HG03060 (cell line): Measurements from ENCODE around the gene SV2C.

ENCODE experiments used
- ATAC-seq: cut with Tn5 transposase; IDR thresholded peaks from one replicate; pipeline ENCODE4 v1.9.1; 2021; ENCODE audit warnings: low read depth, moderate number of reproducible peaks; ENCODE audit not compliant: unreplicated experiment

SV2C gene

DNA sequence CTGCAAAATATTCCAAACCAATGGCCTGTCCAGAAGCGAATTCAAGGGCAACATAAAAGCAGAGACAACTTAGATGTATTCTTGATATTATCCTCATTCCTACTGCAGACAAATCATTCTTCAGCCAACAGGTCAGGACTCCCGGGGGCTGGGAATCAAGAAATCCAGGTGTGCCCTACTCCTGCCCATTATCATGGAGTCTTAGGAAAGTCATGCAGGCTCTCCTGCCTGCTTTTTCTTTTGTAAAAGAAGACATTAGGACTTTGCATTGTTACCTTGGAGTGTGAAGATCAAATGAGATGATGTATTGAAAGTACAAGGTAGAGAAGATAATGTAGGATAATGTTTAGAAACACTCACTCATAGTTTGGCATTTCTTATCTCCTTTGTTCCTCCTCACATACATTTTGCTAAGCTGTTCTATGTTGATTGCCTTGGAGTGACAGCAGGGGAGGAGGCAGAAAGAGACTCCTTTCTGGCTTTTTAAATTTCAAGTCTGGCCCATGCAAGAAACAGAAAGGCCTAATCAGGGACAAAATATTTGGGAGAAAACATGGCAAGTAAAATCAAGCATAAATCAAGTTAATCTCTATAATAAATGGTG, 113.8 kb downstream of the SV2C start:
- no peak for ATAC-seq

DNA sequence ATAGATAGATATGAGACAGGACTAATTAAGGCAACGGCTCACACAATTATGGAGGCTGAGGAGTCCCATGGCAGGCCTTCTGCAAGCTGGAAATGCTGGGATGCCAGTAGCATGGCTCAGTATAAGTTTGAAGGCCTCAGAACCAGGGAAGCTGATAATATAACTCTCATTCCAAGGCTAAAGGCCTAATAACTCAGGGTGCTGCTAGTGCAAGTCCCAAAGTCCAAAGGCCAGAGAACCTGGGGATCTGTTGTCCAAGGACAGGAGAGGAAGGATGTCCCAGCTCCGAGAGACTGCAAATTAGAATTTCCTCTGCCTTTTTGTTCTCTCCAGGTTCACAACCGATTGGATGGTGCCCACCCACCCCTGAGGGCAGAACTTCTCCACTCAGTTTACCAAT, 114.5 kb downstream of the SV2C start:
- ATAC-seq: no peak

DNA sequence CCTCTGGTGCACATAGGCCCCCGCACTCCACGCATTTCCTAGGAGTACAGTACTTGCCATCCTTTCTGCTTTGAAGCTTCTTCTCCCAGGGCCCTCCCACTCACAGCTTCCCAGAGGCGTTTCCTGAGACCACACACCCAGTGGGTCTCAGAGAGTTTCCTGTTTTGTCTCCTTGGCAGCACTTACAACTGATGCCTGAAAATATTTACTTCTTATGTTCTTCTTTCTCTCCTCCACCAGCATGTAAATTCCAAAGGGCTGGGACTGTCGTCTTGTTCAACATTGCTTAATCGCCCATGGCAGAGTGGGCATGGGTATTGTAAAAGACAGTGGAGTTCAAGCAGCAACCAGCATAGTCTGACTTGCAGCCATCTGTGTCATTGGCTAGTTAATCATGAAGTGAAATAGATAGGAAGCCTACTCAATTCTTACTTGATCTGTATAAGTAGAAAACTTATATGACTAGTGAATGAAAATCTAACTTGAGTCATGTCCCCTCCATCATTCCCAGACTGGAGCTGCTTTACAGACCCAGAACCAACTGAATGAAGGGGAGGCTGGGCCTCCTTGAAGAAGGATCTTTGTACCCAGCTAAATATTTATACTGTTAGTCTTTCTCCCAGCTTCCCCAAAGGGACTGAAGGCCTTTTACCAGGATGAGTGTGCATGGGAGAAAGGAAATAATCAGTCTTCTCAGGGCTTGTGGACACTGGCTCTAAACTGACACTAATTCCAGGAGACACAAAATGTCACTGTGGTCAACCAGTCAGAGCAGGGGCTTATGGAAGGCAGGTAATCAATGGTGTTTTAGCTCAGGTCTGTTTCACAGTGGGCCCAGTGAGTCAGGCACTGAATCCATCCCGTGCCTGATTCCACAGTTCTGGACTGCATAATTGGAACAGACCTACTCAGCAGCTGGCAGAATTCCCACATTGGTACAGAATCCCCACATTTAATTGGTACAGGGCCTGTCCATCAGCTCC, 116.4 kb downstream of the SV2C start:
- no peak for ATAC-seq

DNA sequence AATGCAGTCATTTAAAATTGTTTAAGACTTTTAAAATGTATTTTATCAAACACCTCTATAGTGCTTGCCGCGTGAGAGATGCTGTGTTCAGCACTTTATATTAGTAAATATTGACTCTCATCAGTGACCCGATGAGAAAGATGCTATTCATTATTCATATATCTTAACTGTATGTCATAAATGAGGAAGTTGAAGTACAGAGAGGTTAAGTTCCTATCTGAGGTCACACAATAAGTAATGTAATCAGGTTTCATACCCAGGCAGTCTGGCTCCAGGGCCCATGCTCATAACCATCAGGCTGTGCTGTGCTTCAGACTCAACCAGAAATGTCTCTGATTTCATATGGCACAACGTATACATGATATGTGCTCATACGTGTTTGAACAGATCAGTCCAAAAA, 119.0 kb downstream of the SV2C start:
- no peak for ATAC-seq

DNA sequence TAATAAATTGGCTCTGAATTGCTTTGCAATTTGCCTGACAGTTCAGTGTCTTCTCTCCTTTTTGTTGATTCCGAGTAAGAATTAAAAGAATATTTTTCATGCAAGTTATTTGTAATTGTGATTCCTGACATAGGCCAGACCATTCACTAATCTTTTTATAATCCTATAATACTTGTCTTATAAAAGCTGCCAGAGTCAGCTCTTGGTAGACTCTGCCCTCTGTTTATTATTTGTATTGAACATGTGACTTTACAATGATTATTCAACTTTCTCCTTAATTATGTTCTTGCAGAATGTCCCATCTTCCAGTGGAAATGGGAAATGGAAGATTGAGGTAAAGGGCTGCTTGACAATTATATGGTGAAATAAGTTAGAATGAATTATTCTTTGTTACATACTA, 121.0 kb downstream of the SV2C start:
- ATAC-seq: no peak

DNA sequence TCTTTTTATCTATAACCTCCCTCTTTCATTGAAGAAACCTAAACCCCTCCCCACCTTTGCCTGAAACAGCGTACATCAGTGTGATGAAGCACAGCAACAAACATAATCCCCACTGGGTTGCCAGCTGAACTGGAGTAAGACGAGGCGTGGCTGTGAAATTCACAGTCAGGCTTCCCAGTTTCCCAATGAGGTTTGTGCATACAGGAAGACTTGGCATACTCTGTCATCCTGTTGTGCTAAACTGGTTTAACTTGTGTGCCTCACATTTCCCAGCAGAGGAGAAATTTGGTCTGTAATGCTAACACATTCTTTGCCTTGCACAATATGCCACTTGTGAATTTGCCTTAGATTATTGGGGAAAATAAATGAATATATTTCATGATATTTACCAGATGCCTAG, 121.5 kb downstream of the SV2C start:
- ATAC-seq: no peak

DNA sequence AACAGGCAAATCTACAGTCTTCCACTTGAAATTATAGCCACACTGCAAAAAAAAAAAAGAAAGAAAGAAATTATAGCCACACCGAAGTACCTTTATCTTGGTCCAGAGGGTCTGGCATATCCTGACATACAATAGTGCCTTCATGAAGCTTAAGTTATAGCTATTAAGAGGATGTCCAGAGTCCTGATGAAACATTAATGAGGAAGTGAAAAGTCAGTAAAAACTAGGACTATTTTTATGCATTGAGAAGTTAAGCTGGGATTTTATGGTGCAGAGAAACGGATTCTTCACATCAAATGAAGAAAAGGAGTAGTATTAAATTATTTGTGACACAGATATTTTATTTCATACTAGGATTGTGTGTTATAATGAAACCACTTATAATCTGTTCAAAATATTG, 123.9 kb downstream of the SV2C start:
- no peak for ATAC-seq

DNA sequence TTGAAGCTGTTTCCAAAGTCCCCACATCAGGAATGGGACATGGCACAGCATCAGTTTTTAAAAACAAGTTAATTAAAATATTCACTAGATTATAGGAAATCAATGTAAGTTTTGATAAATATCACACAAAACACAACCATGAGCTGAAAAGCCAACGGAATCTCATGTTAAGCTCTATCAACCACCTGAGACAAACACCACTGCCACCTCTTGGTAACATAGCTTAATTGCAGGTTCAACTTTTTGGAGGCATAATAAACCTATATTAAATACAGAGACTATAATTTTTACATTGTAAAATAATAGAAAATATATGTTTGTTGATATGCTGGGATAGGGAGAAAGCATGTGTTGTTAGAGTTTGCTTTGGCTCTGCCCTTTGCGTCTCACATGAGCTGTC, 126.1 kb downstream of the SV2C start:
- no peak for ATAC-seq

DNA sequence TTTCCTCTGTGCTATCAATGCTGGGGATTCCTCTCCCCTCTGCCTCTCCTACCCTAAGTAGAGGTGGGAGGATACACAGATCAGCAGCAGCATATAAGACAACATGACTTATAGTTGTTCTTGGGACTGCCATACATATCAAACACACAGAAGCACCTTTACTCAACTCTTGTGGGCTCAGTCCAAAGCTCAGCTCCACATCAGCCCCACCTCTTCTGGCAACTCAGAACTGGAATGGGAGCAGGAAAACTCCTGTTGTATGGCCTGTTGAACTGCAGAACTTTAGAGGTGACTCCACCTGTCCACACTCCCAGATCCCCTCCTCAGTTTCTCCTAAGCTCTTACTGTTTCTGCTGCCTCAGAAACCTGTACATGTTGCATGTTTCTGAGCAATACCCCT, 127.8 kb downstream of the SV2C start:
- no peak for ATAC-seq

DNA sequence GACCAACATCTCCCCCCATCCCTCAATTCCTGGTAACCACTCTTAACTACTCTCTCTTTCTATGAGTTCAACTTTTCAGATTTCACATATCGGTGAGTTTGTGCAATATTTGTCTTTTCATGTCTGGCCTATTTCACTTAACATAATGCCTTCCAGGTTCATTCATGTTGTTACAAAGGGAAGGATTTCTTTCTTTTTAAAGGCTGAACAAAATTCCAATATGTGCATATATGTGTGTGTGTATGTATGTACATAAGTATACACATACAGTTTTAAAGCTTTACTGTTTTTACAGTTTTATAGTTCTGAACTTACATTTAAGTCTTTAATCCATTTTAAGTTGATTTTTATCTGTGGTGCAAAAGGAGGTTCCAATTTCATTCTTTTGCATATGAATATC, 130.7 kb downstream of the SV2C start:
- ATAC-seq: no peak

DNA sequence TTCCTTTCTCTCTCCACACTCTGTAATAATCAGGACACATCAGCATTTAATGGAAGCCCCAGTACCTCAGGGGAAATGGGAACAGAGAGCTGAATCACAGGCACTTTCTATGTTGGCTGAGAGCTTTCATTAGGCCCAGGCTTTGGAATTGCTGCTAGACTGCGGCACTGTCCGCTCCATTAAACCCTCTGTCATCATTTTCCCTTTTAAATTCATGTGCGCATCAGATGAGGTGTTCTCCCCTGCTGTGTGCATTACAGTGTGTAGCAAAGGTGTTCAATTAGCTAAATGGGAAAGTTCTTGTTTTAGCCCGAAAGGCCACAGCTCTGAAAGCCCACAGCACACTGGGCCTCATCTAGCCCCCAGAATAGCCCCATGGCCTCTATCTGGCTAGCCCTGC, 133.6 kb downstream of the SV2C start:
- no peak for ATAC-seq

DNA sequence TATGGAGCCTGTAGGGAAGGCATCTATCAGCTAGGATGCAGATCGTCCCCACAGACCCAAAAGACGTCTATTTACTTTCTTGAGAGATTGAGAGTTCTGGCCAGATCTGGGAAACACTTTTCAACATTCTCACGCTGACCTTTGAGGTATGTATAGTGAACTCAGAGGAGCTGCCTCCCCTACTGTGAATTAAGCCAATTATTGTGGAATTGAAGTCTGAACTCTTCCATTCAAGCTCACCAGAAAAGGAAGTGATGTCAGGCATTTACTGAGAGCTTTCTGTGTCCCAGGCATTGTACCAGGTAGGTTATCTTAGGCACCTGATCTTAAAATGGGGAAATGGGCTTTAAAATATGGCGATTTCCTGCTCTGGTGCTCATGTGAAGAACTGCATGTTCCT, 136.5 kb downstream of the SV2C start:
- no peak for ATAC-seq

DNA sequence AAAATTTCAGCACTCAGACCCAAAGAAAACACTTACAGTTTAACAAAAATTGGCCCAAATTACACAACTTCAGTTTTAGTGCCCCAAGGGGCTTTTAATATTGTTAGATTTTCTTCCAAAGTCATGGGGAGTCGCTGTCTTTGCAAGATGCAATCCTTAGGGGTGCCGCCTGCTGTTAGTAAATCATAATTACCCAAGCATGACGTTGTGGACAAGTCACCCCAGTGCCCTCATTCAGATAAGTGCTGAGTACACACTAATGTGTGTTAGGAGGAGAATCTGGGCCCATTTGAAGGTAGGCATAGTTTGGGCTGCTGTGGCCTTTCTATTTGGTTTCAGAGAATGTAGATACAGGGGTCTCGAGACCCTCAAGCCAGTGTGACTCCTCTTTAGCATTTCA, 138.1 kb downstream of the SV2C start:
- ATAC-seq: no peak

DNA sequence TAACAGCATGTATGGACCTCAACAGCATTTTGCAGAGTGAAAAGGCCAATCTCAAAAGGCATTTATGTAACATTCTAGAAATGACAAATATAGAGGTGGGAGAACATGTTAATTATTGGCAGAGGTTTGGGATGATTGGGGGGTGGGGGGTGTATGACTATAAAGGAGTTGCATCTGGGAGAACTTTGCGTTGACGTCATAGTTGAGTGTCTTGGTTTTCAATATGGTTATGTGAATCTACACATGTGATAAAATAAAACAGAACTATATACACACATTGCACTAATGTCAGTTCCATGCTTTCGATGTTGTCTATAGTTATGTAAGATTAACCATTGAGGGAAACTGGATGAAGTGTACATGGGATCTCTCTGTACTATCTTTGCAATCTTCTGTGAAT, 139.1 kb downstream of the SV2C start:
- ATAC-seq: no peak

DNA sequence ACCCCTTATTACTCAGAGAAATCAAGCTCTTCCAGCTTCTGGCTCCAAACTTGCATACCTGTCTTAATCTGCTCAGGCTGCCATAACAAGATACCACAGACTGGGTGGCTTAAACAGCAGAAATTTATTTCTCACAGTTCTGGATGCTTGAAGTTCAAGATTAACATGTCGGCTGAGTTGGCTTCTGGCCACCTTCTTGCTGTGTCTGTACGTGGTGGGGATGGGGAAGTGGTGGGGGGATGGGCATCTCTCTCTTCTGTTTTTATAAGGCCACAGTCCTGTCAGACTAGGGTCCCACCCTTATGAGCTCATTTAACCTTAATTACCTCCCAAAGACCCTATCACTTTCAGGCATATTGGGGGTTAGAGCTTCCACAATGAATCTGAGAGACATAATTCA, 140.5 kb downstream of the SV2C start:
- no peak for ATAC-seq

DNA sequence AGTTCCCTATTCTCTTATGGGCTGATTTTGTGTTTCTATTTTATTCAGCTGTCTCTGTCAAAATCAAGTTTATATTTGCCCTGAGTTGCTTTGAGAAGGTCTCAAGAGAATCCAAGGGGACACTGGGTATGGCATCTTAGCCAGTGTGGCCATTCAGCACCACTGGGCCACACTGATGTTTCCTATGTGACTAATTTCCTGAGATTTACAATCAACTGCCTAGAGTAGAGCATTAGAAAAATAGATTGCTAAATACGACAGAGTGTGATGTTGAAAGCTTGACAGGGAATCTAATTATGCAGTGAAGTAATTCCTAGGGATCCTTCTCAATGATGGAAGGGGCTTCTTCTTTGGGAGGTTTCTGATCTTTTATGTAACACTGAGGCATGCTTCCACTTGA, 141.7 kb downstream of the SV2C start:
- ATAC-seq: no peak

DNA sequence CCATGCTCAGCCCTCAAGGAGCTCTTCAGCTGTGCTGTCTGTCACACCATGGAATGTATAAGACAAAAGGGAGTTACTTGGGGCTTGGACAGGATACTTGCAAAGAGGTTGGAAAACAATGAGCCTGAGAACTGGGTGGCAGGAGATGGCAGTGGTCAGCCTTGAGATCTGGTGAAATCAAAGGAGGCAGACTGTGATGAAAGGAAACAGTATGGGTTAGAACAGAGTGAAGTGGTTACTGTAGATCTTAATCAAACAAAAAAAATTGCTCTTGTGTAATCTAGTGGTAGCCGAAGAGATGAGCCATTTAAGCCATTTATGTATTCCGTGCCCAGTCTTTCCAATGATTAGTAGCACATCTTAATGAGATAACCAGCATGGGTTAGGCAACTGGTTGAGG, 142.2 kb downstream of the SV2C start:
- ATAC-seq: no peak

DNA sequence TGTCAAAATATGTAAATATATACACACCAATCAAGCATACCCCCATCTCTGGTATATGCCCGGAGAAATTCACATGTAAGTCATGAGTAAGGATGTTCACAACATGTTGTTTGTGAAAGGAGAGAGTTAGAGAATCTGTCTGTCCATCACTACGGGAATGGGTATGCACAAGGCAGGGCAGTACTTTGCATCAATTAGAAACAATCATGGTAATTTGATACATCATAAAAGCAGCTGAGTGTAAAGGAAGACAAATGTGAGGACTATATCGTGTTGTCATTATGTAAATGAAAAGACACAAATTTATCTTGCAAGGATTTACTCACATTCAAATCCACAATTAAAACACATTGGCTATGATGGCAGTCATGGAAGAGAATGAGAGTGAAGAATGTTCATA, 146.7 kb downstream of the SV2C start:
- ATAC-seq: no peak

DNA sequence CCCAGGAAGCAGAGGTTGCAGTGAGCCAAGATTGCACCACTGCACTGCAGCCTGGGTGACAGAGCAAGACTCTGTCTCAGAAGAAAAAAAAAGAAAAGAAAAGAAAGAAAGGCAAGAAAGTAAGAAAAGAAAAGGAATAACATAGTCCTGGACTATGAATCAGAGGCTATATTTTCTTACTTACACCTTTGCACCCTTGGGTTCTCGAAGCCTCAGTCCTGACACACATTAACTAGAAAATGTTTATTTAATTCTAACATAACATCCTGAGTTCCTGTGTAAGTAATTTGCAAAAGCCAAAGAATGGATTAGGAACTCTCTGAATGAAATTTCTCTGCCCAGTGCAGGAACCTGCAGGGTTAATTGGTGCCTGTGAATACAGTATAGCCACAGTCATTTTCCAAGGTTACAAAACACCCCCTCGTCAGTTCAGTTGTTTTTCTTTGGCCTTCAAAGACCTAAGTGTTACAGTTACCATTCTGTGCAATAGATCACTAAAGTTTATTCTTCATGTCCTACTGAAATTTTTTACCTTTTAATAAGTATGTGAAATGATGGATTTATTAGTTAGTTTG, 147.6 kb downstream of the SV2C start:
- no peak for ATAC-seq

DNA sequence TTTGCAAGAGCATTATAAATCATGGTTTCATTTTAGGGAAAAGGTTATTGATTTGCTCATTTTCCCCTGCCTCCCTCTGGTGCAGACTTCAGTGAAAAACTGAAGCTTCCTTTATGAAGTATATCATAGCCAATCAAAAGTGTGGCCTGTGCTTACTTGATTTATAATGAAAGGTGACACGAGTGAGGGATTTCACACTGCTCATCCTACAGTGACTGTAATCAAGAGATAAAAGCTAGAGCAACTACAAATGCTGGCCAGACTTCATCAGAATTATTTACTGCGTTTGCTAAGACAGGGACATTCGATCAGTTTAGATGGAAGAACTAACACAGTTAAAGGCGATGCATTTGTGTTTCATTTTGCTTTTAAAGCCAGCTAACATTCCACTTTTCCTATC, 151.5 kb downstream of the SV2C start:
- ATAC-seq: no peak

DNA sequence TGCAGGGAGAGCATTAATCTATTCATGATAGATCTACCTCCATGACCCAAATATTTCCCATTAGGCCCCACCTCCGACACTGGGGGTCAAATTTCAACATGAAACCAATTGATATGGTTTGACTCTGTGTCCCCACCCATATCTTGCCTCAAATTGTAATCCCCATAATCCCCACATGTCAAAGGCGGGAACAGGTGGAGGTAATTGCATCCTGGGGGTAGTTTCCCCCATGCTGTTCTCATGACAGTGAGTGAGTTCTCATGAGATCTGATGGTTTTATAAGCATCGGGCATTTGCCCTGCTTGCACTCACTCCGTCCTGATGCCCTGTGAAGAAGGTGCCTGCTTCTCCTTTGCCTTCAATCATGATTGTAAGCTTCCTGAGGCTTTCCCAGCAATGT, 153.5 kb downstream of the SV2C start:
- ATAC-seq: no peak

DNA sequence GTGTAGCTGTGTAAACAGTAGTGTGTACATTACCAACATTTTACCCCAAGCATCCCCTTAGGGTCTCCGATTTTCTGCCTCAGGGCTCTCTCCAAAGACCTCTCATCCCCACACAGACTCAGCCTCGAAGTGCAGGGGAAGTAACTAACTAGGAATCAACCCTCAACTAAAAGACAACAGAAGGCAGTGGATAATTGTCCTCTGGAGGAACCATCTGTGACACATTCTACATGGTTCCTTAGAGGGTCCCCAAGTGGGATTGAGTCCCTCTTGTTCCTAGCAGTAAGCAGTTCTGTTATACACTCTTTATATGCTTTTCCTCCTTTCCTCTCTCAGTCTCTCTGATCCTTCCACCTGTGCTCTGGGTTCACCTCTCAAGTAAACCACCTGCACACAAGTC, 157.2 kb downstream of the SV2C start:
- ATAC-seq: no peak
